Ishikawa (cell line): ENCODE data around the gene CYBB.

Experiments
- CEBPB ChIP-seq: IDR thresholded peaks from 2 replicates; pipeline ENCODE4 v1.6.1; 2012
- CREB1 ChIP-seq: IDR thresholded peaks from 2 replicates; pipeline ENCODE4 v1.6.1; 2012; ENCODE audit warnings: low read depth
- EGR1 ChIP-seq: IDR thresholded peaks from 2 replicates; pipeline ENCODE4 v1.6.1; 2012
- EP300 ChIP-seq: IDR thresholded peaks from 2 replicates; pipeline ENCODE4 v1.6.1; 2012; ENCODE audit warnings: borderline replicate concordance
- FOXM1 ChIP-seq: IDR thresholded peaks from 2 replicates; pipeline ENCODE4 v1.6.1; 2012; ENCODE audit warnings: low read depth, borderline replicate concordance
- MAX ChIP-seq: IDR thresholded peaks from 2 replicates; pipeline ENCODE4 v1.6.1; 2012
- NFIC ChIP-seq: IDR thresholded peaks from 2 replicates; pipeline ENCODE4 v1.6.1; 2012
- RAD21 ChIP-seq: IDR thresholded peaks from 2 replicates; pipeline ENCODE4 v1.6.1; 2012; ENCODE audit warnings: low read depth
- REST ChIP-seq: IDR thresholded peaks from 2 replicates; pipeline ENCODE4 v1.6.1; 2012; ENCODE audit warnings: low read depth, mild to moderate bottlenecking
- TAF1 ChIP-seq: IDR thresholded peaks from 2 replicates; pipeline ENCODE4 v1.6.1; 2012; ENCODE audit warnings: low read depth, mild to moderate bottlenecking
- TCF12 ChIP-seq: IDR thresholded peaks from 2 replicates; pipeline ENCODE4 v1.6.1; 2012; ENCODE audit warnings: low read depth
- TEAD4 ChIP-seq: IDR thresholded peaks from 2 replicates; pipeline ENCODE4 v1.6.1; 2012
- USF1 ChIP-seq: IDR thresholded peaks from 2 replicates; pipeline ENCODE4 v1.6.1; 2012
- YY1 ChIP-seq: IDR thresholded peaks from 2 replicates; pipeline ENCODE4 v1.6.1; 2012; ENCODE audit warnings: low read depth
- ZBTB7A ChIP-seq: IDR thresholded peaks from 2 replicates; pipeline ENCODE4 v1.6.1; 2012; ENCODE audit warnings: low read depth

CYBB gene

GRCh38 chrX:37854148-37854547 is 74.3 kb downstream of the CYBB start:
- TF ChIP-seq RAD21: no peak
- no peak for TF ChIP-seq NFIC
- TF ChIP-seq CREB1: no peak
- TF ChIP-seq TCF12: no peak
- no peak for TF ChIP-seq USF1
- no peak for TF ChIP-seq EP300
- no peak for TF ChIP-seq REST
- TF ChIP-seq TAF1: no peak
- TF ChIP-seq ZBTB7A: no peak
- TF ChIP-seq EGR1: no peak
- no peak for TF ChIP-seq FOXM1
- TF ChIP-seq MAX: no peak
- no peak for TF ChIP-seq CEBPB
- TF ChIP-seq YY1: no peak
- no peak for TF ChIP-seq TEAD4

GRCh38 chrX:37854748-37855147 is 74.9 kb downstream of the CYBB start:
- TF ChIP-seq EP300 (no peak), TEAD4 (no peak), YY1 (no peak), REST (no peak), MAX (no peak), USF1 (no peak), RAD21 (no peak), FOXM1 (no peak), ZBTB7A (no peak), CEBPB (no peak), CREB1 (no peak), TCF12 (no peak), EGR1 (no peak), NFIC (no peak), TAF1 (no peak)

- TF ChIP-seq USF1 (no peak), MAX (no peak), TCF12 (no peak), FOXM1 (no peak), TAF1 (no peak), EP300 (no peak), YY1 (no peak), EGR1 (no peak), TEAD4 (no peak), CREB1 (no peak), NFIC (no peak), ZBTB7A (no peak), CEBPB (no peak), RAD21 (no peak), REST (no peak)
These were observed 80.9 kb downstream of the CYBB start for GRCh38 chrX:37860721-37861120.

- no peak for TF ChIP-seq MAX
- TF ChIP-seq RAD21: no peak
- TF ChIP-seq TEAD4: no peak
- no peak for TF ChIP-seq TCF12
- TF ChIP-seq USF1: no peak
- no peak for TF ChIP-seq NFIC
- no peak for TF ChIP-seq EGR1
- TF ChIP-seq YY1: no peak
- TF ChIP-seq EP300: no peak
- TF ChIP-seq REST: no peak
- no peak for TF ChIP-seq CREB1
- TF ChIP-seq TAF1: no peak
- no peak for TF ChIP-seq FOXM1
- no peak for TF ChIP-seq ZBTB7A
- no peak for TF ChIP-seq CEBPB
These were observed 83.0 kb downstream of the CYBB start for GRCh38 chrX:37862851-37863250.
